Activated naive CD4-positive, alpha-beta T cell treated with Interleukin-2 at 50 U/mL for 16 hours (primary cell): ENCODE data around the gene BANK1.

Source experiments
- DNase-seq: peaks from one replicate; pipeline ENCODE4 v3.0.0-alpha.2; 2020

Gene BANK1

DNA sequence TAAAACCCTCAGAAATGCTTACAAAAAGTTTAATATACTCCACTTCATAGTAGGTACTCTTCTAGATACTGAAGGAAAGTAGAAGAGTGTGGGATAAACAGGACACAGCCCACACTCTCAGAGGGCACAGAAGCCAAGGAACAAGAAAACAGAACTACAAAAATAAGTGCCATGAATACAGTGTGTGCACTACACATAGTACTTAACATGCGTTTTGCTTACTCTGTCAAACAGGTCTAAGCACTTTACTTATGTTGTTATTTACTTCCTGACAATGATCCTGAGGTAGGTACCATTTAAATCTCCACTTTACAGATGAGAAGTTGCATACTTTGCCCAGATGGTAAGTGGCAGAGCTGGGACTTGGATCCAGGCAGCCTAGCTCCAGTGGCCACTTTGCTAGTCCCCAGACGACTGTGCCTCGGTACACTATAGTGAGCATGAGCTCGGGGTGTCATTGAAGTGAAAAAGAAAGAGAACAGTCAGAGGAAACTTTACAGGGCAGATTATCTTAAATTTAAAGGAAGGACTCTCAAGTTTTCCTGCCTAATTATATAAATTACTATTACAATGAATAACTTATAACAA is 120.3 kb downstream of the BANK1 start:
- DNase-seq: no peak

DNA sequence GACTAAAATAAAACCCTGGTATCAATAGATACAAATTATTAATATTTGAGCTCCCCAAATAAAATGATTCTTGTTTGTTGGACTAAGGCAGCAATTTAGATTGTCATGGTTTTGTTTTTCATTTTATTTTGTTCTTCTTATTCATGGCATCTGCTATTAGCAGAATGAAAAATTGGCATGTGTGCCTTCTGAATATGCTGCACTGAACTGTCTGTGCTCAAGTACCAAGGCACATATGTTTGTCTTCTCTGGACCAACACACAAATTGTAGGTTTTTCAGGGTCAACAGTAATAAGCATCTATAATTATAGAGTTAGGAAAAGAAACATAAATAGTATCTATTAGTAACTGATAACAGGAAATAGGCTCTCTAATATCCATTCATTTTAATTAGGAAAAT is 121.1 kb downstream of the BANK1 start:
- DNase-seq: no peak

DNA sequence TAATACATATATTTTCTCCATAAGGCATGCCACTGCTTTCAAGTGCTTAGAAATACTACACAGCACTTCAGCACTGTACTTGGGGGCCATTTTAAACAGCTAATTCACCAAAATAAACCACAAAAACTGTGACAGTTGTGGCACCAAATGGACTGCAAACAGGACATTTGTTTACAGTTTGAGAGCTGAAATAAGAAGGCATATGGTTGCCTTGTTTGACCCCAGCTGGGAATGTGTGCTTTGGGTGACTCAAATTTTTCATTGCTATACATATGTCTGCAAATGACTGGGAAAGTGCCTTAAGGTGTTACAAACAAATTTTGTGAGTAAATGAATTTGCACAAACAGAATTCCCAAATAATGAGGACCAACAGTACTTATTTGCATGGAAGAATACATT is 124.2 kb downstream of the BANK1 start:
- no peak for DNase-seq

DNA sequence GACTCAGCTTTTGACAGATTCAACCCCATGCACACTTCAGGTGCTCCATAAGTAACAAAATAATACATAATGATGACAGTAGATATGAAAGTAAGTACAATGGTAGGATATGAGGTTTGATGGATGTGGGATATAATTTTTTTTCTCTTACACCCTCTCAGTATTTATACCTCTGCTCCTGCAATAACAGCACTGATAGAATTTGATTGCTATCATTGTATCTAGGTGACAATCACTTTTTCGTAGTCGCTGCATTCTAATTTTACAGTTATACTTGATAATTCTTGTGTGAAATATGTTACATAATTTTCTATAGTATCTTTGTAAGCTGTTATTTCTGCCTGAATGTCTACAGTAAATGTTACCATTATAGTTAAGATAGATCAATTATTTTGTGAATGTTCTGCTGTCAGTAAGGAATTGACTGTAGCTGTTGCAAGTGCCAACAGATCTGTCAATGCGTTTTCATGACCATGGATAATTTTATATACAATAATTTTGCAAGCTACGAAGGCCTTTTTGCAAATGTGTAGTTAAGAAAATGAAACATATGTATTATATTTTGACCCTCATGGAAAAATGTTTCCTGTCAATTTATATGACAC is 128.9 kb downstream of the BANK1 start:
- no peak for DNase-seq

DNA sequence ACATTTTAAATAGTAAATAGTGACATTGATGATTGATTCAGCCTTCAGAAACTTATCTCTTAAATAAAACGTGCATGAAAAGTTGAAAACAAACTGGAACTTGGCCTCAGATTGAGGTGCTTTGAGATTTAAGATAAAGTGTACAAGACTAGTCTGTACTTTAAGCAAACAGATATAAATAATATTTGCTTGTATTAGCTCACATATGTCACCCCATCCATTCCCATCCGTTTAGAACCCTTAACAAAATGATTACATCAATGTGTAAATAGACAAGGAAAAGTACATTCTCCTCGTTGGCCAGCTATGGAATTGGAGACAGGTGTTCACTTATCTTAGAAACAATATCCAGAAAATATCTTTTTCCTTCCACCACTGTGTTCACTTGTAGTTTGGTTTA is 130.8 kb downstream of the BANK1 start:
- no peak for DNase-seq

DNA sequence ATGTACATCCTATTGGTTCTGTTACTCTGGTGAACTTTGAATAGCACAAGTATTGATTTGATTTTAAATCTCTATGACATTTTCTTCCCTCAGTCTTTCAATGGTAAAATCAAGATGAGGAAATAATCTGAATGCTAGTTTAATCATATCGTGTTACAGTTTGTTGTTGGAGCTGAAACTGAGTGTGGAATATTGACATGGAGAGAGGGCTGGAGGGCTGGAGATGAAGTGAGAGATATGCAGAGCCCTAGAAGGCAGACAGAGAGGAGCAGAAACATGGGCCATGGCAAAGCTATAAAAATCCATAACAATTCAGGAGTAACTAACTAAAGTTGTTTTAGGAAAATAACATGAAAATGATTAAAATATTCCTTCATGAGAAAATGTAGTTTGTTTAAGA is 141.1 kb downstream of the BANK1 start:
- no peak for DNase-seq

DNA sequence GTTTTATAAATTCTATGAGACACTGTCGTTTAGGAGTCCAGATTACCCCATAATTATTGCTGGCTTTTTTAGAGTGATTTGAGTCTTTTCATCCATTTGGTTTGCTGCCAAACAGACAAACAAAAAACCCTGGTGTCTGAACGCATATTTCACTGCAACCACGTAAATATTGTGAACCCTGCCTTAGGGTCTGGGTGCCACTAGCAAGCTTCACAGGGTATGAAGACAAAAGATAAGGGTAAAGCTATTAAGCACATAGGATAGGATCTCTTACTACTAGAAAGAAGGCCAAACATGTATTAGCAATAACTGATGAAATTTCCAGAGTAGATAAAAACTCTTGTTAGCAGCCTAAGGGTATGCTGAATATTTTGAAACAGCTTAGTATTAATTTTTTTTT is 143.3 kb downstream of the BANK1 start:
- no peak for DNase-seq

DNA sequence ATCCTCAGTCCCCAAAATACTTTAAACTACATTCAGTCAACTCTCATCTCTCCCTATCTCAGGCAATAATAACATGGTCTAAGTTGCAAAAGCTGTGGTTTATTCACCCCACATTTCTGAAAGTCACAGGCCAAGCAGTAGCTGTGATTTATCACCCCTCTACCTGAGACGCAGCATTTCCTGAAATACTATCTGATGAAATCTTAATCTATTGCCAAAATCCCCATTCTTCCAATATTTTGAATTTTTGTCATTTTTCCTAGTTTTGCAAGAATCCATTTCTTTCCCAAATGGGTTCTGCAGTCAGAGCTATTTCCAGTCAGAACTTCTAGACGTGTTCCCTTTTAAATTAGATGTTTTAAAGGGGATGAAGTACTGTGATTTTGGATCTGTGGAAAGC is 148.3 kb downstream of the BANK1 start:
- DNase-seq: no peak

DNA sequence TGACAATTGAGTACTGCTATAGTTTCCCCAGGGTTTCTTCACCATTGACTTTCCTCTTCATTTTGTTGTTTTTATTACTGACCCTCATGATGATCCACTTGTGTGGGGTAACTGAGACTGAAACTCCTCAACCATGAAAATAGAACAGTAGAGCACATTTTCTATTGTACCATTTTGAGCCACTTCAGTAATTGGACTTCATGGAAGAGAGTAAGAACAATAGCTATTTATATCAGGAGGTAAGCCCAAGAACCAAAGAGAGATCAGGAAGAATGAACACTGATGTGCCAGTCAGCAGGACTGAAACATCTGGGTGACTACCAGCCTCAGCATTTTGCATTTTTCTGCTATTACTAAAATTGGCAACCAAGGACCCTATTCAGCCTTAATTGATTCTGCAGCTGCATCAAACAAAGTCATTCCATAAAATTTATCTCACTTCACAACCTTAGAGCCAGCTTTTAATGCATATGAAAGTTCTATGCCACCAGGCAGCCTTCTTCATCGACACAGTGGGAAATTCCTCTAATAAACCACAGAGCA is 151.4 kb downstream of the BANK1 start:
- DNase-seq: no peak

DNA sequence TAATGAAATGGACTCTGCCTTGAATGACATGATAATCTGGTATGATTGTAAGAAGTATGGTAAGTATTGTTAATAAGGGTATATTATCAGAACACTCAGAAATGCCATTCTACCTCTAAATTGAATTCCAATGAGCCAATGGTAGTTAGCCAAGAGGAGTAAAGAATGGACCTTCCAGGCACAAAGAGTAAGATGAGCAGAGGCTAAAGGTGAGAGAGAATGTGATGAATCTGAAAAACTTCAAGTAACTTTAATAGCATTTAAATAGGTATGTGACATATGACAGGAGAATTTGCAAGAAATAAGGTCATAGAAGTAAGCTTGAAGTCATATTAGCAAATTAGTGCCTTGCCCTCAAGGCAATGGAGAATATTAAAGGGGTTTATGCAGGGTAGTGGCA is 152.4 kb downstream of the BANK1 start:
- no peak for DNase-seq

DNA sequence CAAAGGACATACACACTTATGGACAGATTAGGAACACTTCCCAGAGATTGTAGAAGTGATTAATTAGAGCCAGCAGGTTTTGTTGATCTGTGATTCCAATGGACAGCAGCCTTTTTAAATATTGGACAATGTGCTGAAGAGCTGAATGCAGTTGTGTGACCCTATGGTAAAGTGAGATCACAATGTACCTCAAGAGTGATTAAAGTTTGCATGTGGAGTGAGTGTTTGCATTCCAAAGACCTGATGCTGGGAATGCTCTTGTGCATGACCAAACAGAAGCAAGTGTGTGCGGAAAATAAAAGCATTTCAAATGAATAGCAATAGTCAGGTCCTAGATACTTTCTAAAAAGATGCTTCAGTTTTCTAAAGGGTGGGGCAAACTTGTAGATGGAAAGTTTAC is 154.1 kb downstream of the BANK1 start:
- DNase-seq: no peak

DNA sequence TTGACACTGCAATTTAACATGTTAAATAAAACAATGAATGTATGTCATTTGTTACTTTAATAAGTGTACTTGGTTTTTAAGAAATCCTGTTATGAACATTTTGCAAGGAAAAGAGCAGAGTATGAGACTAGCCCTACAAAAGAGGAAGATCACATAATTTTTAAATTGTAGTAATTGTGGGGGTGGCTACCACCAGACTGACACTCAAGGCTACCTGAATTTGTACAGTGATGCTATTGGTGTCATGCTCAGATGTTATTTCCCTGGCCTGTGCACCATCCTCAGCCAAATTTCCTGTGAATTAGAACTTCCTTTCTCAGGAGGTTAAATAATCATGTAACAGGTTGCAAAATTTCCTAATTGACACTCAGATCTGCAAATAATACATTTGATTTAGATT is 157.5 kb downstream of the BANK1 start:
- DNase-seq: no peak

DNA sequence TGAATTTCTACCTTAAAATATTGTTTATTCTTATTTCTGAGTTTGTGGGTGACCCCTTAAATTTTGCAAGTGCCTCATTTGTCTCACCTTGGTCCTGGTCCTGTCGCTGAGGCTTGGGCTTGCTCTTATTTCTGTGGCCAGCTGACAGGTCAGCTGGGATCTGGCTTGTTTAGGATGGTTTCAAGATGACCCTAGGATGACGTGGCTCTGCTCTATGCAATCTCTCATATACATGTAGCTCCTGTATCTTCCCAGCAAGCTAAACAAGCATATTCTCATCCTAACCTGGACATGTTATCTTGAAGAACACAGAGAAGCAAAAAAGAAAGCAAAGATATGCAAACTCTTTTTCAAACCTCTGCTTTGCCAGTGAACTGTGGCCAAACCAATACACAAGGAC is 158.4 kb downstream of the BANK1 start:
- DNase-seq: no peak

DNA sequence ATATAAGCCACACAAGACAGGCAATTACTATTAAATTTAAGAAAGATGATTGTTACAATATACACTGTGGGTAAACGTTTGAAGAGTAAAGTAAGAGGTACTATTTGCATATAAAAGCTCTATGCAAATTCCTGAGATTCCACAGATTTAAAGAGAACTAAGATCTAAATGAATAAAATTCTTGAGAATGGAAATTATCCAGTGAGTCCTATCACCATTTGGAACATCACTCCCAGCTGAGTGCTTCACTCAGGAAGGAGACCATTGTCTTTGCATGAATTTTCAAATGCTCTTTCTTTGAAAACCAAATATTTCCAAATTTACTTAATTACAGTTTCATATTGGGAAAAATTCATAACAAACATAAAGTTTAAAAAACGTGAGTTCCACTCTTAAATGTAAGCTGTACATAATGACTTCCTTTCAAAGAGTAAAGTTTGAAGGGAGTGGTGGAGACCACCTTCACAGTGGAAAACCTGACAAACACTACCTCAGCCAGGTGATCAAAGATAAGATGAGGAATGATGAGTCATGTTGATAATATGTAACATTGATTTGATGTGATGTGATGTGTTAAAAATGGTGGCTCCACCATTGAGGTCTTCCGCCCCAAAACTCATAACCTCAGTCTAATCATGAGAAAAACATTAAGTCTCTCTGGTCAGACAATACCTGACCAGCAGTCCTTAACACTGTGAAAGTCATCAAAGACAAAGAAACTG is 159.9 kb downstream of the BANK1 start:
- DNase-seq: no peak

DNA sequence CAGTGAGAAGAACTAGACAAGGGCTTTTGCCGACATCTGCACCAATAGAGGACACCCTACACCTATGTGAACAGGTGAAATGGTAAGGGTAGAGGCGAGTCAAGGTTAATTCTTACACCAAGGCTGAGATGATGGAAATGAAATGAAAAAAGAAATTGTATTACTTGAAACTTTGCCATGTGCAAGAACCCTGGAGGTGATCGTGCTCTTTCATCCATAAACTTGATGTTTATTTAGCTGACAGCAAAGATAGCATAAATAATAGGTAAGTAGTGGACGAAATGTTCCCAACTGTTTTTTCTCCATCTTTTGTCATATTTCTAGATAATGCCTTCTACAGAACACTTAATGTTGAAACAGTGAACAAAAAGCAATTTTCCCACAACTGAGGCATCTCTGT is 162.5 kb downstream of the BANK1 start:
- no peak for DNase-seq

DNA sequence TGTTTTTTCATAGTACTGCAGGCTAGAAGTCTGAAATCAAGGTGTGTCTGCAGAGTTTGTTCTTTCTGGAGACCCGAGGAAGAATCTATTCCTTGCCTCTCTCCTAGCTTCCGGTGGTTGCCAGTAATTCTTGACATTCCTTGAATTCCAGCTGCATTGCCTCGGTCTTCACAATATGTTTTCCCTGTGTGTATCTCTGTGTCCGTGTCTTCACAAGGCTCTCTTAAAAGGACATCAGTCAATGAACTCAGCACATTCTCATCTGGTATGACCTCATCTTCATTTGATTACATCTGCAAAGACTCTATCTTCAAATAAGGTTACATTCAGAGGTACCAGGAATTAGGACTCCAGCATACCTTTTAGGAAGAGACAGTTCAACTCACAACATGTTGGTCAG is 163.4 kb downstream of the BANK1 start:
- no peak for DNase-seq

DNA sequence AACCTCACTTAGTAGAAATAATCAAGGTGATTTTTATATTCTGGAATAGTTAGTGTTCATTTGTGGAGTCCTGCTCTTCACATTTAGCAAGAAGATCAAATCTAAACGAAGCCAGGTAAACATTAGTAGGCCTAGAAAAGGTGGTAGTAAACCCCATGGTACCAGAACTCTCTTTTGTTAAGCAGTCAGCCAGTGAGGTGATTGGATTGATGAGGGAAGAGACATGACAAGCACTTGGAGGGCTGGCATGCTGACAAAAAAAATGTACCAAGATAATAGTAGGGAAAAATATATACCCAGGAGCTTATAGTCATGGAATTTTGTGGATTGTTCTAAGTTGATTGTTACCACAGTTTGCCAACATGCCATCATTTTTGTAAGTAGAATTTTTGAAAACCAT is 163.8 kb downstream of the BANK1 start:
- no peak for DNase-seq

DNA sequence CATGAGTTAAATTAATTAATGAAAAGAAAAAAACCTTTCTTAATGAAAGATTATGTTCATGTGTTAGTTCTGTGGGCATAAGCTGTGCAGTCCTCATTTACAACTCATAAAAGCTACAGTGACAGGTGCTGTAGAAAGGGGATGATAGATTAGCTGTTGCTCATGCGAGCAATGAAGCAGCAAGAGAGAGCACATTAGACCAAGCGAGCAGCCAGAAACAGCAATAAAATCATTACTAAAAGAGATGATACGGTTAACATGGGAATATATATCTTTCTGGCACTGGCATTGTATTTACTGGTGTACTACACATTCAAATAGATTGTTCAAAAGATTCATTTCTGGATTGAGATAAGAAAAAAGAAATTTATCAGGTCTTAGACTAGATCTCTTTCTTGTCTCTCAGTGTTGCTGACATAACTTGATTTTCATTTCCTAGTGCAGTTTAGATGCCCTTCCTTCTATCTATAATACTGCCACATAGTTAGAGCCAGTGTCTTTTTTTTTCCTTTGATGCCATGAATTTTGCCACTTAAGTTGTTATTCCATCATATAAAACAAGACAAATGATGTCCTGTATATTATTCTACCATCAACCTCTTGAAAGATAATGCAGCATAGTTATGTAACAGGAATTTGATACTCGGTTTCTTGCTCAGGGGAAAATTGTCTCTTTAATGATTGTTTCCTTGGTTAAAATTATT is 164.6 kb downstream of the BANK1 start:
- DNase-seq: no peak

DNA sequence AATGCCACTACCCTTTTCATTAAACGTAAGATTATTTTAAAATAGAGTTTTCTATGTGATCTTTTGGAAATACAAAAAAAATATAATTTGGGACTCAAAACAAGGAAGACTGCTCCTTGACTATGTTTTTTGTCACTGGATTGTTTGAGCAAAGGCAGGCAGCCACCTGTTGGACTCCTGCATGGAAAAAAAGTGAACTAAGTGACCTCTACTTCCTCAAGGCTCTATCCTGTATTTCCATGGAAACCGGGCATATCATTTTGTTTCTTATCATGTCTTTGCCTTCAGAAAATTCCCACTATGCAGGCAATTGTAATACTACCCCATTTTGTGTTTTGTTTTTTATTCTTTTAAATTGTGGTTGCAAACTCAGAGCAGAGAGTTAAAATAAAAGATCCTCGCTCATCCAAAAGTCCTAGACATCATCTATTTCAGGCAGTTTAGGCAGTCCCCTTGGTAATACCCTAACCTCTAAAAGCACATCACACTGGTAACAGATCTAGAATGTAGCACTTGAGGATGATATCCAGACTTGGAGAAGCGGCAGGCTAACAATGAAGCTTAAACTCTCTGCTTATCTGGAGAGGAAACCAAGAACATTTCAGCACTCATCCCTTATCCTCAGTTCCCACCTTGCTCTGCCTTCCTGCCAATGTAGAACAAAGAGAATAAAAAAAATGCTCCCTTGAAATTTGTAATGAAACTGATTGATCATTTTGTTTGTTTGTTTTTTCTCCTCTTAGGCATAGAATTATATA is 165.7 kb downstream of the BANK1 start:
- DNase-seq: no peak

DNA sequence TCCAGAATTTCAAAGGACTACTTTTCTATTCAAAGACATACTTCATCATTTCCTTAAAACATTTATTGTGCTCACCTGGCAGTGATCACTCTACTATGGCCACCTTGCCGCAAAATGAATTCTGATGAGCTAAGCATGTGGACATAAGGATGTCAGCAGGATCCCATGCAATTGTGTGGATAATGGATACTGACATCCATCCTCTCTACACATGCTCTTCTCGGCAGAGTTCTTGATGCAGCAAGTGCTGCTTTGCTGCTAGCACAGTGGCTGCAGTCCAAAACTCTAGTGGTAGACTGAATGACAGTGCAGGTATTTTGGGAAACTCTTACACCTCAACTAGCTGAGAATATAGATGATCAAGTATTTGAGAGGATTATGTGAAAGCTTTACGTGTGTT is 168.0 kb downstream of the BANK1 start:
- no peak for DNase-seq

DNA sequence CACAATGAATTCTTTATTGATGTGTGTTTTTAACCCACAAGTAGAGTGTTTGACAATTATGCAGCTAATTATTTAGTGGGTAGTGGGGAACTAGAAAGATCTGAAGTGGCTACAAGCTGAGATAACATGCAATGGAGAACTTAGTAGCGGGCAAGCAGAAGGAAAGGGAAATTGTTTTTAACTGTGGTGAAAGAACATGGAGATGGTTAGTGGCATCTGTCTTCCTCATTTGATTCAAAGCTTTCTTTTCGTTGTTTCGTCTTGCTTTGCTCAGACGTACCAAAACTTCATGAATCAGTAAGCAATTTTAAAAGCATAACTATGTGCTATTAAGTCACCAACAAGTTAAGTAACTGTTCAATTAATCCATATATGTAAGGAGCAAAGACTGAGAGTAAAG is 169.9 kb downstream of the BANK1 start:
- no peak for DNase-seq

DNA sequence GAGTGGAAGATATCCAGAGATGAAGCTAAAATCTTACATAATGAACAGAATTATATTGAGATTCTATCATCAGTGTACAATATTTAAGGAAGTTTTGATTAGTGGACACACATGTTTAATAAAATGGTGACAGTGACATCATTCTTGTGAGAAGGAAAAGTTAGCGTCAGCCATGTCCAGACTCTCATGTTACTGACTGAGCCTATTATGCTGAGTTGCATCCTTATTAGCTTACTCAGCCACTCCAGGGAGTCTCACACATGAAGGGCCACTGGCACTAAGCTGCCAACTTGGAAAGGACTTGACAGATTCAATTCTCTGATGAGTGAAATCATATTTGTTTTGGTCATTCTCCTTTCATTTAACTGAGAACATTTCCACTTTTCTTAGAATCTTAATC is 170.6 kb downstream of the BANK1 start:
- DNase-seq: no peak

DNA sequence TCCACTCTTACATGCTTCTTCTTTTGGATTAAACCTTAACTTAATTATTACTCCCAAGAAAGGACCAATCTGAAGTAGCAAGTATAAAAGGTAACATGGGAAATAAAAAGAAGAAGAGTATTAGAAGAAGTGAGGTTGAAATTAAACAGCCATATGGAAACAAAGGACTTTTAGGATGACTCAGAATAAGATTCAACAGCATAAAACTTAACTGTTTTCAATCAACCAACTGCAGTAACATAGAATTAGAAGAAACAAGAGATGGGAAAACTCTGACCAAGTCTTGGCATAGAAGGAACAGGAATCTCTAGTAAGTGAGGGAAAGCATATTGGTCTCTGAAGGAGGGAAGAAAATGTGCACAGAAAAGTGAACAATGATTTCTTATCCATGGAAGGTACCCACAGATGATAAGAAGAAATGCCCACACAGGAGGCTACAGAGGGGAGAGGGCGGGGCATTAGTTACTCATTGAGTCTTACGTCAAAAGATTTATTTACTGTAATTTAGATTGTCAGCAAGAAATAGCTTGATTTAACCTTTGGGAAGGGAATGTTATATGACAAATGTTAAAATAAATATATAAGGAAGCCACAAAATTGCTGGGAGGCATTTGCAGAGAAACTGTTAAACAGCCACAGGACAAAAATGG is 177.3 kb downstream of the BANK1 start:
- no peak for DNase-seq
